ENCODE measurements around the gene NPC1L1. TPM values are rescaled to one million over a fixed set of nuclear protein-coding genes. Genes with fewer than 3 reads are reported as not detected.
A peak's percentile ranks its signal among the peaks of the same experiment; 100 is the strongest.

The NPC1L1 gene
- total RNA-seq, 1 experiment from 2014 or later = 0.15 TPM

DNA sequence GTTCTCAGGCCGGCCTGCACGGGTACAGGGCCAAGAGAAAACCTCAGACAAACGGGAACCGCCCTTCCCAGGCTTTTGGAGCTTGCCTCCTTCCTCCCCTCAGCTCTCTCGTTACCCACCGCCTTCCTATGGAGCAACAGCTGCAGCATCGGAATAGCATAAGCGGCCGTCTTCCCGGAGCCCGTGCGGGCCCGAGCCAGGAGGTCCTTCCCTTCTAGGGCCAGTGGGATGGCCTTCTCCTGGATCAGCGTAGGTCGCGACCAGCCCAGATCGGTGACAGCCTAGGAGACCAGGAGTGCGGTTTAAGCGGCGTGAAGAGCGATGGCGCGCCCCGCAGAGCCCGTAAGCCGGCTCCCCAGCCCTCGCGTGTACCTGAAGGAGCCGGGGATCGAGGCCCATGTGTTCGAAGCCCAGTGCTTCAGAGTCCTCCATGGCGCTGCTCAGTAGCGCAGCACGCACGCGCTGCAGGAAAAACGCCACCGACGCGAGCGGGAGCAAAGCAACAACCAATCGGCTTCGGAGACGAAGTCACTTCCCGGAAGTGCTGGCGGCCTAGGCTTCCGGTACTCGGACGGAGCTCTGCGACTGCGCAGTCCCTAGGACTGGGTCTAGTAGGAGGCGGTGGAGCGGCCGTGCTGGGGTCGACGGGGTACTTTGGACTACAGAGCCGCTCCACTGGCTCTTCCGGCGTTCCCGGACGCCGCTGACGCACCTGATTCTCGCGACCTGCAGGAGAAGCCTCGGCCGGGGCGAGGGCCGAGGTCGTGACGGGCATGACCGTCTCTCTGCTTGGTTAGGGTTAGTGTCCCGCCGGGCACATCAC is 32.5 kb upstream of the NPC1L1 start, which contains the start of gene DDX56:
Gene DDX56, minus strand, starts transcription at position 445 of the 823 bp plus-strand sequence. Its CDS starts 13 bp downstream, at position 432.
- ChIA-PET CTCF (interaction anchor here (1.0 to 2.0 kb wide), 5 partner anchors 8 to 283 kb away, joined by 3 to 22 read pairs (median 7); no protein-coding TSS in a partner anchor), POLR2A (interaction anchor here (0.7 to 1.5 kb wide), 6 partner anchors 8 to 312 kb away, joined by 3 to 7 read pairs (median 4); partner anchors contain the start of genes OGDH, PURB and TMED4)
- ATAC-seq (peak; percentile 97), DNase-seq (ENCODE audit: low spot score) (peak; percentile 91)
- Mint-ChIP-seq H3K27me3 (ENCODE audit: low read depth) (no peaks in the 10 kb centered on the region), H3K4me3 (peak within 1 kb of the TSS; percentile 89), H3K36me3 (peaks cover 63% of the 10 kb centered on the region), H3K9me3 (no peaks in the 10 kb centered on the region), H3K27ac (peak within 1 kb of the TSS; percentile 99), H3K4me1 (peaks cover 23% of the 10 kb centered on the region)
- TF ChIP-seq FOXJ3 (CRISPR knock-in tag; IDR thresholded peaks at IDR 0.05; ENCODE audit: borderline replicate concordance) = no peak
- no peak; the same call in 1 of the 2 replicates for TF ChIP-seq NR1H2 (CRISPR knock-in tag; IDR thresholded peaks at IDR 0.05)
- no peak for TF ChIP-seq GRHL2 (CRISPR knock-in tag; IDR thresholded peaks at IDR 0.05; ENCODE audit: insufficient replicate concordance, severe bottlenecking)
- no peak; the same call in 1 of the 2 replicates for TF ChIP-seq NR2C2 (CRISPR knock-in tag; IDR thresholded peaks at IDR 0.05)
- TF ChIP-seq JAZF1 (CRISPR knock-in tag; IDR thresholded peaks at IDR 0.05) = no peak
- TF ChIP-seq ATF2 (CRISPR knock-in tag; IDR thresholded peaks at IDR 0.05; ENCODE audit: borderline replicate concordance, low read depth) = no peak
- TF ChIP-seq ZNF317 (CRISPR knock-in tag; IDR thresholded peaks at IDR 0.05; ENCODE audit: borderline replicate concordance, low read depth) = no peak
- no peak for TF ChIP-seq CBFB (CRISPR knock-in tag; IDR thresholded peaks at IDR 0.05; ENCODE audit: low read depth)
- TF ChIP-seq NFYB (CRISPR knock-in tag; conservative IDR thresholded peaks at IDR 0.05; ENCODE audit: low read depth) = peak; percentile 52; the same call in 1 of the 2 replicates
- TF ChIP-seq, protein P1, sequence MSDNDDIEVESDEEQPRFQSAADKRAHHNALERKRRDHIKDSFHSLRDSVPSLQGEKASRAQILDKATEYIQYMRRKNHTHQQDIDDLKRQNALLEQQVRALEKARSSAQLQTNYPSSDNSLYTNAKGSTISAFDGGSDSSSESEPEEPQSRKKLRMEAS (CRISPR knock-in tag; IDR thresholded peaks at IDR 0.05) = peak; percentile 99
- TF ChIP-seq ZNF138 (CRISPR knock-in tag; conservative IDR thresholded peaks at IDR 0.05) = no peak
- TF ChIP-seq, protein P2, sequence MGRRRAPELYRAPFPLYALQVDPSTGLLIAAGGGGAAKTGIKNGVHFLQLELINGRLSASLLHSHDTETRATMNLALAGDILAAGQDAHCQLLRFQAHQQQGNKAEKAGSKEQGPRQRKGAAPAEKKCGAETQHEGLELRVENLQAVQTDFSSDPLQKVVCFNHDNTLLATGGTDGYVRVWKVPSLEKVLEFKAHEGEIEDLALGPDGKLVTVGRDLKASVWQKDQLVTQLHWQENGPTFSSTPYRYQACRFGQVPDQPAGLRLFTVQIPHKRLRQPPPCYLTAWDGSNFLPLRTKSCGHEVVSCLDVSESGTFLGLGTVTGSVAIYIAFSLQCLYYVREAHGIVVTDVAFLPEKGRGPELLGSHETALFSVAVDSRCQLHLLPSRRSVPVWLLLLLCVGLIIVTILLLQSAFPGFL (CRISPR knock-in tag; IDR thresholded peaks at IDR 0.05; ENCODE audit: borderline replicate concordance) = peak; percentile 77; the same call in 1 of the 2 replicates
- peak; percentile 92 for TF ChIP-seq FOXP1 (CRISPR knock-in tag; IDR thresholded peaks at IDR 0.05; ENCODE audit: borderline replicate concordance)
- TF ChIP-seq FOXK1 (CRISPR knock-in tag; IDR thresholded peaks at IDR 0.05) = peak; percentile 90; the same call in 1 of the 2 replicates
- TF ChIP-seq, protein P3, sequence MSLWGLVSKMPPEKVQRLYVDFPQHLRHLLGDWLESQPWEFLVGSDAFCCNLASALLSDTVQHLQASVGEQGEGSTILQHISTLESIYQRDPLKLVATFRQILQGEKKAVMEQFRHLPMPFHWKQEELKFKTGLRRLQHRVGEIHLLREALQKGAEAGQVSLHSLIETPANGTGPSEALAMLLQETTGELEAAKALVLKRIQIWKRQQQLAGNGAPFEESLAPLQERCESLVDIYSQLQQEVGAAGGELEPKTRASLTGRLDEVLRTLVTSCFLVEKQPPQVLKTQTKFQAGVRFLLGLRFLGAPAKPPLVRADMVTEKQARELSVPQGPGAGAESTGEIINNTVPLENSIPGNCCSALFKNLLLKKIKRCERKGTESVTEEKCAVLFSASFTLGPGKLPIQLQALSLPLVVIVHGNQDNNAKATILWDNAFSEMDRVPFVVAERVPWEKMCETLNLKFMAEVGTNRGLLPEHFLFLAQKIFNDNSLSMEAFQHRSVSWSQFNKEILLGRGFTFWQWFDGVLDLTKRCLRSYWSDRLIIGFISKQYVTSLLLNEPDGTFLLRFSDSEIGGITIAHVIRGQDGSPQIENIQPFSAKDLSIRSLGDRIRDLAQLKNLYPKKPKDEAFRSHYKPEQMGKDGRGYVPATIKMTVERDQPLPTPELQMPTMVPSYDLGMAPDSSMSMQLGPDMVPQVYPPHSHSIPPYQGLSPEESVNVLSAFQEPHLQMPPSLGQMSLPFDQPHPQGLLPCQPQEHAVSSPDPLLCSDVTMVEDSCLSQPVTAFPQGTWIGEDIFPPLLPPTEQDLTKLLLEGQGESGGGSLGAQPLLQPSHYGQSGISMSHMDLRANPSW (CRISPR knock-in tag; conservative IDR thresholded peaks at IDR 0.05; ENCODE audit: low read depth) = no peak
- TF ChIP-seq USF1 (CRISPR knock-in tag; IDR thresholded peaks at IDR 0.05) = peak; percentile 62
- no peak for TF ChIP-seq RORB (CRISPR knock-in tag; IDR thresholded peaks at IDR 0.05)
- peak; percentile 95 for TF ChIP-seq ZNF232 (CRISPR knock-in tag; IDR thresholded peaks at IDR 0.05)
- TF ChIP-seq ZNF281 (CRISPR knock-in tag; IDR thresholded peaks at IDR 0.05) = no peak
- TF ChIP-seq, protein P4, sequence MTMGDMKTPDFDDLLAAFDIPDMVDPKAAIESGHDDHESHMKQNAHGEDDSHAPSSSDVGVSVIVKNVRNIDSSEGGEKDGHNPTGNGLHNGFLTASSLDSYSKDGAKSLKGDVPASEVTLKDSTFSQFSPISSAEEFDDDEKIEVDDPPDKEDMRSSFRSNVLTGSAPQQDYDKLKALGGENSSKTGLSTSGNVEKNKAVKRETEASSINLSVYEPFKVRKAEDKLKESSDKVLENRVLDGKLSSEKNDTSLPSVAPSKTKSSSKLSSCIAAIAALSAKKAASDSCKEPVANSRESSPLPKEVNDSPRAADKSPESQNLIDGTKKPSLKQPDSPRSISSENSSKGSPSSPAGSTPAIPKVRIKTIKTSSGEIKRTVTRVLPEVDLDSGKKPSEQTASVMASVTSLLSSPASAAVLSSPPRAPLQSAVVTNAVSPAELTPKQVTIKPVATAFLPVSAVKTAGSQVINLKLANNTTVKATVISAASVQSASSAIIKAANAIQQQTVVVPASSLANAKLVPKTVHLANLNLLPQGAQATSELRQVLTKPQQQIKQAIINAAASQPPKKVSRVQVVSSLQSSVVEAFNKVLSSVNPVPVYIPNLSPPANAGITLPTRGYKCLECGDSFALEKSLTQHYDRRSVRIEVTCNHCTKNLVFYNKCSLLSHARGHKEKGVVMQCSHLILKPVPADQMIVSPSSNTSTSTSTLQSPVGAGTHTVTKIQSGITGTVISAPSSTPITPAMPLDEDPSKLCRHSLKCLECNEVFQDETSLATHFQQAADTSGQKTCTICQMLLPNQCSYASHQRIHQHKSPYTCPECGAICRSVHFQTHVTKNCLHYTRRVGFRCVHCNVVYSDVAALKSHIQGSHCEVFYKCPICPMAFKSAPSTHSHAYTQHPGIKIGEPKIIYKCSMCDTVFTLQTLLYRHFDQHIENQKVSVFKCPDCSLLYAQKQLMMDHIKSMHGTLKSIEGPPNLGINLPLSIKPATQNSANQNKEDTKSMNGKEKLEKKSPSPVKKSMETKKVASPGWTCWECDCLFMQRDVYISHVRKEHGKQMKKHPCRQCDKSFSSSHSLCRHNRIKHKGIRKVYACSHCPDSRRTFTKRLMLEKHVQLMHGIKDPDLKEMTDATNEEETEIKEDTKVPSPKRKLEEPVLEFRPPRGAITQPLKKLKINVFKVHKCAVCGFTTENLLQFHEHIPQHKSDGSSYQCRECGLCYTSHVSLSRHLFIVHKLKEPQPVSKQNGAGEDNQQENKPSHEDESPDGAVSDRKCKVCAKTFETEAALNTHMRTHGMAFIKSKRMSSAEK (CRISPR knock-in tag; IDR thresholded peaks at IDR 0.05; ENCODE audit: borderline replicate concordance) = 0 out of 2 replicates have a peak, but pooled peaks have one; percentile 52
